Neutrophil (primary cell): ENCODE data around the gene PNMA6E.

Experiments used
- H3K27ac ChIP-seq: fragments of 200-600 bp; sonication (generic); 2 replicates; pipeline ENCODE4 v1.5.1; 2016; ENCODE audit warnings: mild to moderate bottlenecking, moderate library complexity
- H3K27me3 ChIP-seq: fragments of 200-600 bp; sonication (generic); 2 replicates; pipeline ENCODE4 v1.6.0; 2016; ENCODE audit warnings: mild to moderate bottlenecking
- H3K36me3 ChIP-seq: fragments of 200-600 bp; sonication (generic); 2 replicates; pipeline ENCODE4 v1.5.1; 2017
- H3K4me1 ChIP-seq, 2 experiments: fragments of 200-600 bp in 1 of 2; sonication (generic) in 1 of 2; 1 replicate in 1 of 2; 2 replicates in 1 of 2; pipeline versions ENCODE4 v1.5.1 to v1.6.1; 2013 to 2016; ENCODE audit warnings: low read depth in 1 of 2, low read length in 1 of 2, mild to moderate bottlenecking in 1 of 2, moderate library complexity in 1 of 2; ENCODE audit not compliant: control insufficient read depth in 1 of 2, insufficient read depth in 1 of 2
- H3K4me3 ChIP-seq, 2 experiments: fragments of 200-600 bp in 1 of 2; sonication (generic) in 1 of 2; 1 replicate in 1 of 2; 2 replicates in 1 of 2; pipeline ENCODE4 v1.5.1; 2013 to 2016; ENCODE audit warnings: low read depth in 1 of 2, low read length in 1 of 2, mild to moderate bottlenecking in 1 of 2, moderate library complexity in 1 of 2
- H3K9me3 ChIP-seq: fragments of 200-600 bp; sonication (generic); 2 replicates; pipeline ENCODE4 v1.5.1; 2016
- CTCF ChIP-seq: fragments of 200-600 bp; sonication (generic); IDR thresholded peaks from 2 replicates; pipeline ENCODE4 v1.5.1; 2016; ENCODE audit warnings: antibody characterized with exemption

PNMA6E gene

GRCh38 chrX:153413731-153414130 is 12.6 kb upstream of the PNMA6E start:
- Histone ChIP-seq H3K36me3 (no peaks in the 10 kb centered on the region), H3K9me3 (no peaks in the 10 kb centered on the region), H3K27ac (no peak overlapping the region), H3K27me3 (no peaks in the 10 kb centered on the region), H3K4me1 (peaks cover 53 to 54% of the 10 kb centered on the region in 2 experiments), H3K4me3 (no peak overlapping the region)
- TF ChIP-seq CTCF = no peak

- H3K27me3 ChIP-seq = no peaks in the 10 kb centered on the region
- no peak for TF ChIP-seq CTCF
- H3K4me3 ChIP-seq = peak overlapping the region in 1 of 2 experiments; percentile 65
- peaks cover 53 to 54% of the 10 kb centered on the region in 2 experiments for H3K4me1 ChIP-seq
- no peaks in the 10 kb centered on the region for H3K9me3 ChIP-seq
- no peaks in the 10 kb centered on the region for H3K36me3 ChIP-seq
- no peak overlapping the region for H3K27ac ChIP-seq
Measured at GRCh38 chrX:153412746-153413720, 11.9 kb upstream of the PNMA6E start.

- Histone ChIP-seq H3K4me1 (peaks cover 52 to 53% of the 10 kb centered on the region in 2 experiments), H3K27me3 (no peaks in the 10 kb centered on the region), H3K27ac (peak overlapping the region; percentile 52), H3K4me3 (peak overlapping the region; percentile 60 to 65), H3K9me3 (no peaks in the 10 kb centered on the region), H3K36me3 (no peaks in the 10 kb centered on the region)
- no peak for TF ChIP-seq CTCF
Measured at GRCh38 chrX:153411988-153412574, 10.9 kb upstream of the PNMA6E start.

GRCh38 chrX:153411255-153411987 is 10.3 kb upstream of the PNMA6E start, which contains the start of gene ZFP92:
TSS of gene ZFP92 (plus strand) at chrX:153411472. CDS start at chrX:153418323, 6,851 bp downstream.
- no peaks in the 10 kb centered on the region for H3K9me3 ChIP-seq
- H3K4me1 ChIP-seq = peaks cover 45 to 46% of the 10 kb centered on the region in 2 experiments
- H3K27ac ChIP-seq = peak within 1 kb of the TSS; percentile 52
- TF ChIP-seq CTCF = no peak
- peak within 1 kb of the TSS; percentile 60 to 65 for H3K4me3 ChIP-seq
- no peaks in the 10 kb centered on the region for H3K36me3 ChIP-seq
- no peaks in the 10 kb centered on the region for H3K27me3 ChIP-seq

- no peaks in the 10 kb centered on the region for H3K36me3 ChIP-seq
- H3K4me3 ChIP-seq = peak overlapping the region in 1 of 2 experiments; percentile 65
- H3K27ac ChIP-seq = no peak overlapping the region
- no peaks in the 10 kb centered on the region for H3K27me3 ChIP-seq
- no peak for TF ChIP-seq CTCF
- peaks cover 40 to 41% of the 10 kb centered on the region in 2 experiments for H3K4me1 ChIP-seq
- H3K9me3 ChIP-seq = no peaks in the 10 kb centered on the region
Measured at GRCh38 chrX:153410888-153411254, 9.7 kb upstream of the PNMA6E start.
